ENCODE measurements around the gene HIVEP3.

Gene HIVEP3

DNA sequence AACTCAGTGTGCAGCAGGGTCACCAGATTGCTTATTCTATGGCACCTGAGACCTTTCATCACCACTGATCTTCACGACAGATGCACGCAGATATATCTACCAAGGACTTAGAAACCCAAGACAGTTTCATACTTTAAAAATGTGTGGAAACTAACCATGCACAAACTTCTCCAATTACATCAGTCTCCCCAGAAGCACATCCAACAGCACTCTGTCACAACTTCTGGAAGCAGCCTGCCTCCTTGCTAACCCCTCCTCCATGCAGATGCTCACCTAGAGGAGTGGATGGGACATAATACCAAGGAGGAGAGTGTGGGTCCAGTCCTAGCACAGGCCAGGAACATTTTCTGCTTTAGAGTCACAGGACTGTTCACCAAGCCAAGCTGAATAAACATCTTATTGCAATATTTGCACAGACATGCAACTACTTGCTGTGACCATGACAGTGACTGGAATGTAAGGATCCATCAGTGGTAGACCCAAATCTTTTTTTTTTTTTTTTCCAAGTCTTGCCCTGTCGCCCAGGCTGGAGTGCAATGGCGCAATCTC, 69.4 kb downstream of the HIVEP3 start:
- Histone ChIP-seq H3K9ac (ENCODE audit: low read length) (no peak overlapping the region), H3K4me1 (ENCODE audit: control insufficient read depth, insufficient read depth, low read length) (no peaks in the 10 kb centered on the region), H3K9me3 (ENCODE audit: control insufficient read depth, low read length) (no peaks in the 10 kb centered on the region), H3K36me3 (ENCODE audit: control insufficient read depth, insufficient read depth, low read length) (no peaks in the 10 kb centered on the region), H3K27me3 (ENCODE audit: control insufficient read depth, insufficient read depth, low read length) (no peaks in the 10 kb centered on the region), H3K4me3 (ENCODE audit: low read length) (no peak overlapping the region)

DNA sequence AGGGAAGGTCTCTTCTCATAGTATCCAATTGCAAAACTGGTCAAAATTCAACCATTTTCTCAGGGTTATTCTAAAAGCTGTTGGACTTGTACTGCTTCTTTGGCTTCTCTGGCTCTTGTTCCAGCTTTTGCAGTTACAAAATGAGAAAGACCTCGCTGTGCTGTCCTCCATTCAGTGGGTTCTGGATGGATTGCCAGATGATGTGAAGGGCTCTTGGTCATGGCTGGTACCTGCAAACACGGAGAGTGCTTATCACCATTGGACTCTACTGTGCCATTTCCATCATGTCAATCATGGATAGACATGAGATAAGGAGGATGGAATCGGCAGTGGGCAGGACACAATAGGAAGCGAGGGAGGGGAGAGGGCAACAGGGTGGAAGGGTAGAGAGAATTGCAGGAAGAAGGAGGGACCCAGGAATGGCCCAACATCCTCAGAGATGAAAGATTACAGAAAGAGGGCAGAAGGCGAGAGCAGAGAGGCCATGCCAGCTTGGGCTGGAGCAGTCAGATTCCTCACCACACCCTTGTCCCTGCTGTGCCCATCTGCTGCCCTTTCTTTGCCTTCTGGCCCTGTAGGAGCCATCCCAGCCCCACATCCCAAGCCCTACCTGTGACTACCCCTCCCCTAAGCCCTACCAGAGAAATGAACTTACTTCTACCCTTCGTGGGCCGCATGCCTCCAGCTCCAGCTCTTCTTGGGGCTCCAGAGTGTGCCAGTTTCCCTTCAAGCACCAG, 70.3 kb downstream of the HIVEP3 start:
- H3K27me3 ChIP-seq (ENCODE audit: control insufficient read depth, insufficient read depth, low read length) = no peaks in the 10 kb centered on the region
- no peak overlapping the region for H3K4me3 ChIP-seq (ENCODE audit: low read length)
- no peaks in the 10 kb centered on the region for H3K9me3 ChIP-seq (ENCODE audit: control insufficient read depth, low read length)
- no peak overlapping the region for H3K9ac ChIP-seq (ENCODE audit: low read length)
- H3K4me1 ChIP-seq (ENCODE audit: control insufficient read depth, insufficient read depth, low read length) = no peaks in the 10 kb centered on the region
- H3K36me3 ChIP-seq (ENCODE audit: control insufficient read depth, insufficient read depth, low read length) = no peaks in the 10 kb centered on the region

DNA sequence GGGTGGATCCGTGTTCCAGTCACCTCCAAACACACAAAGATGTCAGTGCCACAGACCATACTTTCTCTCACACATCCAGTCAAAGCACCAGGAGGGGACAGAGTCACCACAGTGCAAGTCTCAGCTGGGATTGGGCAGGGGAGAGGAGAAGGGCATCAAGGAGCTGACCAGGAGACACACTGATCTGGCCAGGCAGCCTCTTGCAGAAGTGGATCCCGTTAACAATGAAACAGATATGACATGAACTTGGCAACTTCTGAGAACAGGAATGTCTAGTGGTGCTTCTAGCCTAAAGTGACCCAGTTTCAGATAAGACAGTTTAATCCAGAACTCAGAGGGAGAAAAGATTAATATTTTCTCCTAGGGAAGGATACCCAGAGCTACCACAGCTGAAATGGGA, 71.0 kb downstream of the HIVEP3 start:
- Histone ChIP-seq H3K4me1 (ENCODE audit: control insufficient read depth, insufficient read depth, low read length) (no peaks in the 10 kb centered on the region), H3K9me3 (ENCODE audit: control insufficient read depth, low read length) (no peaks in the 10 kb centered on the region), H3K27me3 (ENCODE audit: control insufficient read depth, insufficient read depth, low read length) (no peaks in the 10 kb centered on the region), H3K9ac (ENCODE audit: low read length) (no peak overlapping the region), H3K36me3 (ENCODE audit: control insufficient read depth, insufficient read depth, low read length) (no peaks in the 10 kb centered on the region), H3K4me3 (ENCODE audit: low read length) (no peak overlapping the region)

DNA sequence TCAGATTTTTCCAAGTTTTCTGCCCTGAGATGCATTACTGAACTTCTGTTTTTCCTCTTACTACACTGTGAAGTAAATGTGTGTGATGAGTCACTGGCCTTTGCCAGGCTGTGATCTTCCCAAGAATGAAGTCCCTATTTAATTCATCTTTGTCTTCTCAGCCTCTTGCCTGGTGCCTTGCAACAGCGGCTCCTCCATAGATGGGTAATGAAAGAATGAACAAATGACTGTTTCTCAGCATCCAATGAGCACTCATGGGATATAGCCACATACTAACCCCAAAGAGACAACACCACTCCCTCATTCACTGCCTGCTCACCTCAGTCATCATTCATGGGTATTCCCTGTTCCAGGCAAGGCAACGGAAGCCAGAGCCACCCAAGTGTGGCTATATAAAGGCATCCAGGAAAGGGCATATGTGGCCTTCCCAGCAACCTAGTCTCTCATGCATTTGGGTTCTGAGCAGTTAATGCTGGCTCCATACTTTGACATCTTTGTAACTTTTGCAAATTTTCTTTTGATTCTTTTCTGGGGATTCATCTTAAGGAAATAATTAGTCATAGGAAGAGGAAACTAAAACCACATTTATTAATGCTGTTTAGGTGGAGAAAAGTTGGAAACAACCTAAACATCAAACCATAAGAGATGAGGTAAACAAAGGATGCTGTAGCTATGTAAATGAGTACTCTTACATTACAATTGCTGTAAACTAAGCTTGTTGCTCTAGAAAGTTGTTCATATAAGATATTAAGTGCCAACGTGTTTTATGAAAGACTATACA, 71.9 kb downstream of the HIVEP3 start:
- H3K4me3 ChIP-seq (ENCODE audit: low read length) = no peak overlapping the region
- no peaks in the 10 kb centered on the region for H3K36me3 ChIP-seq (ENCODE audit: control insufficient read depth, insufficient read depth, low read length)
- no peaks in the 10 kb centered on the region for H3K9me3 ChIP-seq (ENCODE audit: control insufficient read depth, low read length)
- no peaks in the 10 kb centered on the region for H3K4me1 ChIP-seq (ENCODE audit: control insufficient read depth, insufficient read depth, low read length)
- H3K9ac ChIP-seq (ENCODE audit: low read length) = no peak overlapping the region
- no peaks in the 10 kb centered on the region for H3K27me3 ChIP-seq (ENCODE audit: control insufficient read depth, insufficient read depth, low read length)

DNA sequence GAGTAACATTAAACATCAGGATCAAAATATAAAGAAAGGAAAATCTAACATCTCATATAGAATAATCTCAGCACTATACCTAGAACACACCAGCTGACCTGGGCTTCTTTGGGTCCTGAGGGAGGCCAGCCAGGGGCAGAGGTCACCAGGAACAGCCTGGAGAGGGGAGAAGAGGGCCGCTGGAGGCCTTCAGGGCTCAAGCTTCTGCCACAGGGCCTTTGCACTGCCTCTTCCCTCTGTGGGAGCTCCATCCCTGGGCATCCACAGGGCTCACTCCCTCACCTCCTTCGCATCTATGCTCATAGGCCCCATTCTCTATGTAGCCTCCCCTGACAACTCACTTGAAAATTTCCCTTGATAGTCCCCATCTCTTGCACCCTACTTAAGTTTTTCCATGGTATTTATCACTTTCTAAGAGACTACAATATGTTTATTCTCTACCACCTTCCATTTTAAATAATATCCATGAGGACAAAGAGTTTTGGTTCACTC, 73.9 kb downstream of the HIVEP3 start:
- H3K36me3 ChIP-seq (ENCODE audit: control insufficient read depth, insufficient read depth, low read length) = no peaks in the 10 kb centered on the region
- H3K9ac ChIP-seq (ENCODE audit: low read length) = no peak overlapping the region
- H3K4me3 ChIP-seq (ENCODE audit: low read length) = no peak overlapping the region
- peaks cover 4% of the 10 kb centered on the region for H3K27me3 ChIP-seq (ENCODE audit: control insufficient read depth, insufficient read depth, low read length)
- H3K9me3 ChIP-seq (ENCODE audit: control insufficient read depth, low read length) = no peaks in the 10 kb centered on the region
- H3K4me1 ChIP-seq (ENCODE audit: control insufficient read depth, insufficient read depth, low read length) = no peaks in the 10 kb centered on the region

DNA sequence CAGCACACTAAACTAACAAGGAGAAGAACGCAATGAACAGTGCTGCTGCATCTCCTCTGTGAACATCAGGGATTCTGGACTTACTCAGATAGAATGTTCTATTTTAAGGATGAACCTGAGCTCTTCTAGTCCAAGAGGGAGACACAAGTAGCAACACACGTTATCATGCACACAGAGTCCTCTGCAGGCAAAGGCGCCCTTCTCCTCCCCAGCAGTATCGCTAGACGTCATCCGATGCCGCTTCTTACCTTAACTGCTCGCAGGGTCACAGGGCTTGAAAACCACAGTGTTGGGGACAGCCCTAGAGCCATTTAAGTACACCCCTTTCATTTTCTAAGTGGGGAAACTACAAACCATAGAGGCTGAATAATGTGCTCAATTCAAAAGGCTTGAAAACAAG, 74.5 kb downstream of the HIVEP3 start:
- H3K4me1 ChIP-seq (ENCODE audit: control insufficient read depth, insufficient read depth, low read length) = no peaks in the 10 kb centered on the region
- no peaks in the 10 kb centered on the region for H3K9me3 ChIP-seq (ENCODE audit: control insufficient read depth, low read length)
- no peak overlapping the region for H3K9ac ChIP-seq (ENCODE audit: low read length)
- no peak overlapping the region for H3K4me3 ChIP-seq (ENCODE audit: low read length)
- peaks cover 4% of the 10 kb centered on the region for H3K27me3 ChIP-seq (ENCODE audit: control insufficient read depth, insufficient read depth, low read length)
- no peaks in the 10 kb centered on the region for H3K36me3 ChIP-seq (ENCODE audit: control insufficient read depth, insufficient read depth, low read length)

DNA sequence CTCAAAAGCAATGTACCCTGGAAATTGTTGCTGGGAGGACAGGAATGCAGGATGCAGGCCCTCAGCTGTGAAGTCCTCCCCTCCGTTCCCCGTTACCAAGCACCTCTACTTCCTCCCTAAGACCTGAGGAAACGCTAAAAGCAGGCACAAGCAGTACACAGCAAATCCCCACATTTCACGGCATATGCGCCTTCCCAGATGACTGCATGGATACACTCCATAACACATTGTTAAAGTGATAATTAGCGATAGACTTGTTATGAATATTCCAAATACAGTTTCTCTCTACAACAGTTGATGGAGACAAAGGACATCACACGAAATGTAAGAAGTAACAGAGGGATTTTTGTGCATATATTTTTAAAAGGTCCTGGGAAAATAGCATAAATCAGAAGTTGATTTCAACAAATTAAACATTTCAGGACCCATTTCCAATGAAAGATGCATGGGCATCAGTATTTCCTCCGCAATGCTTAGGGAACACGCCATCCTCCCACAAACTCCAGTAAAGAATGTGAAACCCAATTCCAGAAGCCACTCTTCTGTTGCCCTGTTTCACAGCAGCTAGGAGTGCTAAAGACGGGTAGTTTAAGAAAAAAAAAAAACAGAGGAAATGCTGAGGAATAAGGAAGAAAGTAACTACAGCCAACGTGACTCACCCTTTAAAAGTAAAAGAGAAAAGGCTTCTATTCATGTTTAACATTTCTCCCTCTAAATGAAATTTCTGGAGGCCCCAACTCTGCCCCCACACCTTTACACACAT, 75.5 kb downstream of the HIVEP3 start:
- no peak overlapping the region for H3K4me3 ChIP-seq (ENCODE audit: low read length)
- H3K9me3 ChIP-seq (ENCODE audit: control insufficient read depth, low read length) = no peaks in the 10 kb centered on the region
- H3K27me3 ChIP-seq (ENCODE audit: control insufficient read depth, insufficient read depth, low read length) = peaks cover 4% of the 10 kb centered on the region
- no peaks in the 10 kb centered on the region for H3K4me1 ChIP-seq (ENCODE audit: control insufficient read depth, insufficient read depth, low read length)
- H3K9ac ChIP-seq (ENCODE audit: low read length) = no peak overlapping the region
- H3K36me3 ChIP-seq (ENCODE audit: control insufficient read depth, insufficient read depth, low read length) = no peaks in the 10 kb centered on the region

DNA sequence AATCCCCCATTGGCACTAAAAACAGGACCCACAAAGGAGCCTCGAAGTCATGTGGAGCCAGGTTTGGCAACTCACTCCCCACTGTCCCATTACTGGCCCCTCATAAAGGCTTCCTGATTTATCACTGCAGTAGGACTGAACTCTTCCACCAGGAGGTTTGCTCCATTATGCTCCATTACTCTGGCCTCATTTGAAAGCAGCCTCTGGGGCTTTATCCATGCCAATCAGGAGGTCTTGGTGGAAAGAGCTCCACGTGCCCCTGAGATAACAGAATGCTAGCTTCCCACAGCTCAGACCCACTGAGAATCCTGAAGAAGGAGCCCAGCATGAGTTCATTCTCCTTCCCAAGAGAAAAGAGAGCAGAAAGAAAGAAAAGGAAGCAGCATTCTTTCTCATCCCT, 76.4 kb downstream of the HIVEP3 start:
- Histone ChIP-seq H3K27me3 (ENCODE audit: control insufficient read depth, insufficient read depth, low read length) (peaks cover 4% of the 10 kb centered on the region), H3K9ac (ENCODE audit: low read length) (no peak overlapping the region), H3K4me1 (ENCODE audit: control insufficient read depth, insufficient read depth, low read length) (no peaks in the 10 kb centered on the region), H3K9me3 (ENCODE audit: control insufficient read depth, low read length) (no peaks in the 10 kb centered on the region), H3K4me3 (ENCODE audit: low read length) (no peak overlapping the region), H3K36me3 (ENCODE audit: control insufficient read depth, insufficient read depth, low read length) (no peaks in the 10 kb centered on the region)

DNA sequence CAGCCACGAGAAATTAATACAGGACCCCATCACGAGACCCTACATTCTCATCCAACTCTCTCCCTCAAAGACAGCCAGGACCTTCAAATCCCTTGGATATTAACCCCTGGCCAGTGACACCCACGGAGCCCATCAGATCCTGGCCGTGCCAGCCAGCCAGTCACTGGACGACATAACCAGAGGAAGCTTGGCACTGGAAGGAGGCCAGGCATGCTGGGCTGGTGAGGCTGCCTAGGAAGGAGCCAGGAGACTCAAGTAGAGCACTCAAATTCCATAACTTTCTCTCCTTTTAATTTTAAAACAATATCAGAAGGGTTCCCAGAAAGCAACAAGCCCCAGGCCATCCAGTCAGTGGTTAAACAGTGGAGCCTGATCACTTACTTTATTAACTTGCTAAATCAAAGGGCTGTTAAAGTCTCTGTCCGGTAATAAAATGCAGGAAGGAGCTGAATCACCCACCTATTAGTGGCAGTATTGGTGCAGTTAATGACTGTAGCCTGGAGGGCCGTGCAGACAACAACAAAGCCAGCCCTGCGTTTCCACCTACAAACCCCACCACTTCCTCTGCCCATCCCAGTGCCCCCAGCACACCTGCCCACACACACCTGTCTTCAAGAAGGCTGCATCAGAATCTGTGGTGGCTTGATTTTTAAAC, 78.0 kb downstream of the HIVEP3 start:
- Histone ChIP-seq H3K4me1 (ENCODE audit: control insufficient read depth, insufficient read depth, low read length) (no peaks in the 10 kb centered on the region), H3K27me3 (ENCODE audit: control insufficient read depth, insufficient read depth, low read length) (peaks cover 4% of the 10 kb centered on the region), H3K9me3 (ENCODE audit: control insufficient read depth, low read length) (no peaks in the 10 kb centered on the region)

DNA sequence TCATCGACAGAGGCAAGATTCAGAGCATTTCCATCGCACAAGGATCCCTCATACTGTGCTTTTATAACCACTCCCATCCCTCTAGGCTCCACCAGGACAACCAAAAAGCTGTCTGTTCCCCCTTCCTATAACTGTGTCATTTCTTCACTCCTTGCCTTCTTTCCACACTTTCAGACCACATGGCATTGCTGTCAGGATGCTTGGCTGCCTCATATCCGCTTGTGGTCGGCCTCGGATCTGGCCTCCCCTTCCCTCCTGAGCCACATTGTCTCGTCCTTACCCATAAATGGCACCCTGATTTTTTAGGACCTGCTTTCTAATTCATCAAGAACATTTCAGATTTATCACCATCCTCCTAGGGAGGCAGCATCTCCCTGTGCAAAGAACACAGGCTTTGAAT, 80.5 kb downstream of the HIVEP3 start:
- Histone ChIP-seq H3K4me3 (ENCODE audit: low read length) (no peak overlapping the region), H3K36me3 (ENCODE audit: control insufficient read depth, insufficient read depth, low read length) (no peaks in the 10 kb centered on the region), H3K4me1 (ENCODE audit: control insufficient read depth, insufficient read depth, low read length) (no peaks in the 10 kb centered on the region), H3K27me3 (ENCODE audit: control insufficient read depth, insufficient read depth, low read length) (peaks cover 4% of the 10 kb centered on the region), H3K9ac (ENCODE audit: low read length) (no peak overlapping the region), H3K9me3 (ENCODE audit: control insufficient read depth, low read length) (no peaks in the 10 kb centered on the region)

More for the DNA sequence above, 78.0 kb downstream of the HIVEP3 start:
- H3K4me3 ChIP-seq (ENCODE audit: low read length) = no peak overlapping the region
- H3K36me3 ChIP-seq (ENCODE audit: control insufficient read depth, insufficient read depth, low read length) = no peaks in the 10 kb centered on the region
- no peak overlapping the region for H3K9ac ChIP-seq (ENCODE audit: low read length)

DNA sequence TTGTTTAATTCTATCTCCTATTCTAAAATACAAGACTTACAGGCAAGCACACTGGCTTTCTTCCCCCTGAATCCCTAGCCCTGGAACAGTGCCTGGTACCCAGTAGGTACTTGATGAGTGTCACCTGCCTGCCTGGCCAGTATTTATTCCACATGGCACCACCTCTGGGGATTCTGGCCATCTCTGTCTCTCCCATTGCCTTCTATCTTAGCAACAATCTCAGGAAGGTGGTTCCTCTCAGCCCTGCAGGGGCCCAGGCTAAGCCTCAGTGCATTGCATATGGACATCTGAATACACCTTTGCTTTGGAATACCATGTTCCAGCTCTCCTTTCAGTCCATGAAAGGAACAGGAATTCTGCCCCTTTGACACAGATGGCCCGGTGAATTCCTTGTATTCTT, 81.0 kb downstream of the HIVEP3 start:
- Histone ChIP-seq H3K4me3 (ENCODE audit: low read length) (no peak overlapping the region), H3K9me3 (ENCODE audit: control insufficient read depth, low read length) (no peaks in the 10 kb centered on the region), H3K36me3 (ENCODE audit: control insufficient read depth, insufficient read depth, low read length) (no peaks in the 10 kb centered on the region), H3K9ac (ENCODE audit: low read length) (no peak overlapping the region), H3K4me1 (ENCODE audit: control insufficient read depth, insufficient read depth, low read length) (no peaks in the 10 kb centered on the region), H3K27me3 (ENCODE audit: control insufficient read depth, insufficient read depth, low read length) (peaks cover 4% of the 10 kb centered on the region)

Measured in mucosa of stomach (tissue), 1 donor.